Endothelial cell of umbilical vein (primary cell): Measurements from ENCODE around the gene ENAH. TPM values are rescaled to one million over a fixed set of nuclear protein-coding genes. Genes with fewer than 3 reads are reported as not detected.

ENCODE experiments used
- BruUV-seq: library from RNA; stranded (reverse); fragments of 400-500 nt; replicated peaks from 2 replicates; lab custom pipeline; 2021; lab: Mats Ljungman, UMichigan
- CTCF ChIA-PET: fragments of 300-600, 350-600 bp; sonication (Branson Sonifier 250); formaldehyde crosslinking; loops from one replicate; lab custom pipeline; 2021; ENCODE audit warnings: antibody characterized with exemption, inconsistent platforms; lab: Charles Lee
- POLR2A ChIA-PET: fragments of 300-600, 350-600 bp; sonication (Branson Sonifier 250); formaldehyde crosslinking; loops from one replicate; lab custom pipeline; 2021; ENCODE audit warnings: antibody characterized with exemption, inconsistent platforms; lab: Charles Lee
- DNase-seq: peaks from one replicate; pipeline ENCODE4 v3.0.0-alpha.2; 2011; ENCODE audit warnings: low read depth, low spot score
- FAIRE-seq: peaks from 2 replicates; lab custom pipeline; 2011; peaks lifted over from hg19 to GRCh38; lab: Jason Lieb, UNC
- H2AFZ ChIP-seq: 2 replicates; pipeline ENCODE4 v1.6.0; 2012; ENCODE audit warnings: low read depth, low read length, control low read depth, inconsistent platforms
- H3K27ac ChIP-seq: 2 replicates; pipeline ENCODE4 v1.5.1; 2011; ENCODE audit warnings: low read depth, mild to moderate bottlenecking, control low read depth, low read length, moderate library complexity; ENCODE audit not compliant: insufficient read depth
- H3K27me3 ChIP-seq, 2 experiments: 2 replicates each; pipeline versions ENCODE4 v1.6.0 to v1.6.1; 2011; ENCODE audit warnings: low read length in 2 of 2, mixed read lengths in 1 of 2; ENCODE audit not compliant: control insufficient read depth in 2 of 2, insufficient read depth in 2 of 2
- H3K36me3 ChIP-seq, 2 experiments: 2 replicates in 1 of 2; 3 replicates in 1 of 2; pipeline ENCODE4 v1.5.1; 2011; ENCODE audit warnings: low read length in 2 of 2, mild to moderate bottlenecking in 1 of 2, moderate library complexity in 1 of 2; ENCODE audit not compliant: control insufficient read depth in 2 of 2, insufficient read depth in 2 of 2; ENCODE audit errors: extremely low read depth in 1 of 2
- H3K4me1 ChIP-seq: 3 replicates; pipeline ENCODE4 v1.5.1; 2011; ENCODE audit warnings: mild to moderate bottlenecking, low read length; ENCODE audit not compliant: control insufficient read depth, insufficient read depth; ENCODE audit errors: extremely low read depth
- H3K4me2 ChIP-seq: 2 replicates; pipeline ENCODE4 v1.6.1; 2011; ENCODE audit warnings: low read length, control low read depth, mixed read lengths; ENCODE audit not compliant: insufficient read depth
- H3K4me3 ChIP-seq, 3 experiments: fragments of 200-600 bp in 1 of 3; sonication (generic), shearing (Covaris generic) in 1 of 3; replicated peaks in 1 of 3; 2 replicates each; pipeline ENCODE4 v1.5.1; 2011 to 2016; ENCODE audit warnings: control low read depth in 3 of 3, low read length in 3 of 3, mild to moderate bottlenecking in 2 of 3, inconsistent platforms in 1 of 3, low read depth in 1 of 3, moderate library complexity in 1 of 3; ENCODE audit not compliant: insufficient read depth in 1 of 3
- H3K79me2 ChIP-seq: 2 replicates; pipeline ENCODE4 v1.6.0; 2012; ENCODE audit warnings: low read length, inconsistent platforms; ENCODE audit not compliant: control insufficient read depth, insufficient read depth
- H3K9ac ChIP-seq: replicated peaks from 2 replicates; pipeline ENCODE3; 2011; ENCODE audit warnings: low read length, control low read depth; ENCODE audit not compliant: insufficient read depth; ENCODE audit errors: extremely low read depth
- H3K9me1 ChIP-seq: replicated peaks from 3 replicates; pipeline ENCODE4 v1.6.0; 2011; ENCODE audit warnings: mild to moderate bottlenecking, low read length; ENCODE audit not compliant: control insufficient read depth, insufficient read depth; ENCODE audit errors: extremely low read depth
- H3K9me3 ChIP-seq: replicated peaks from 2 replicates; pipeline ENCODE4 v1.5.1; 2012; ENCODE audit warnings: low read length, inconsistent platforms; ENCODE audit not compliant: control insufficient read depth, insufficient read depth
- H4K20me1 ChIP-seq: replicated peaks from 2 replicates; pipeline ENCODE3; 2011; ENCODE audit warnings: mild to moderate bottlenecking, low read length; ENCODE audit not compliant: control insufficient read depth, insufficient read depth; ENCODE audit errors: extremely low read depth
- FOS ChIP-seq: IDR thresholded peaks from 2 replicates; pipeline ENCODE4 v1.6.1; 2011; ENCODE audit warnings: mild to moderate bottlenecking, low read length, moderate library complexity, borderline replicate concordance; ENCODE audit not compliant: insufficient read depth
- dilution Hi-C: fragments of 300-500 bp; cut with MboI; formaldehyde crosslinking; loops from one replicate; pipeline ENCODE4 v1.15.0; 2019; ENCODE audit warnings: low sequenced_read_pairs; ENCODE audit not compliant: extremely low pct_ligation_motif_present
- intact Hi-C: fragments of 100-400 bp; cut with micrococcal nuclease; formaldehyde crosslinking; loops from one replicate; pipeline ENCODE4 v1.10.0; 2022
- polyA plus RNA-seq, 4 experiments: library from polyadenylated mRNA; depleted of rRNA in 3 of 4; stranded (reverse) in 3 of 4; unstranded in 1 of 4; fragments of >200 nt; gene quantifications; 2 replicates each; pipeline versions ENCODE4 v1.2.1 to v1.2.3, GENCODE V29; 2011 to 2012; ENCODE audit warnings: missing spikeins in 1 of 4
- total RNA-seq: library from RNA; stranded (reverse); gene quantifications from 2 replicates; pipeline ENCODE4 v1.2.3, GENCODE V29; 2021
- TF ChIP-seq, protein P1 (sequence below), 2 donors: IDR thresholded peaks; 1 replicate in 1 of 2; 2 replicates in 1 of 2; pipeline ENCODE4 v1.5.1; 2011; ENCODE audit warnings: low read length in 2 of 2, mild to moderate bottlenecking in 2 of 2, moderate library complexity in 2 of 2, control low read depth in 1 of 2, inconsistent platforms in 1 of 2, low read depth in 1 of 2; ENCODE audit not compliant: insufficient read depth in 1 of 2; ENCODE audit errors: extremely low read depth in 1 of 2

ENAH gene
- total and polyA plus RNA-seq, 2 donors (not counting 3 experiments of a cell fraction or from before 2014, with no cell fraction given), result 19.9 to 95.6 TPM

DNA sequence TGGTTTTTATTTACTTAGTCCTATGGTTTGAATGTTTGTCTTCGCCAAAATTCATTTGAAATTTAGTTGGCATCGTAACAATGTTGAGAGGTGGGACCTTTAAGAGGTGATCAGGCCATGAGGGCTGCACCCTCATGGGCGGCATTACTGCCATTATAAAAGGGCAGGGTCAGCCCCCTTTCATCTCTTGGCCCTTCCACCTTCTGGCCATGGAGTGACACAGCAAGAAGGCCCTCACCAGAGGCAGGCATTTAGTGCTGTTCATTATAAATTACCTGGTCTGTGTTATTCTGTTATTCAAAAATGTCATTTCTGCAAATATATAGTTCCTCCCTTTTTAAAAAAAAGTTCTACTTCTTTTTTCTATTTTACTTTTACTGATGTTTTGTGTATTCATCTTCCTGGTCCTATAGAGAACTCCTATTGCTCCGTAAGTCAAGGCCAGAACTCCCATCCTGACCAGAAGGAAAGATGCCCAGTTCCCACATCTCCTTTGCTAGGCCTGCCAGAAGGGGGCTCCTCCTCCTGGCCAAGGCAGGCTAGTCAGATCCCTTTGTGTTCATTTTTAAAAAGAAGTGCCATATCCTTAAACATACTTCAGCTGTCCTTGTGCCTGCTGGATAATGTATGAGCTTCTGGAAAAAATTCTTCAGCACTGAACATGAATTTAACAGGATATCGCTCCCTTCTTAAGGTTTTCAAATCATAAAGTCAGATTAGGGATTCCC, 215.0 kb downstream of the ENAH start:
- no peak overlapping the region for H2AFZ ChIP-seq
- H3K79me2 ChIP-seq, result no peaks in the 10 kb centered on the region
- no peak overlapping the region for H3K9ac ChIP-seq
- intact Hi-C loops, result no loop called here
- H3K4me2 ChIP-seq, result no peak overlapping the region
- TF ChIP-seq, protein P1, sequence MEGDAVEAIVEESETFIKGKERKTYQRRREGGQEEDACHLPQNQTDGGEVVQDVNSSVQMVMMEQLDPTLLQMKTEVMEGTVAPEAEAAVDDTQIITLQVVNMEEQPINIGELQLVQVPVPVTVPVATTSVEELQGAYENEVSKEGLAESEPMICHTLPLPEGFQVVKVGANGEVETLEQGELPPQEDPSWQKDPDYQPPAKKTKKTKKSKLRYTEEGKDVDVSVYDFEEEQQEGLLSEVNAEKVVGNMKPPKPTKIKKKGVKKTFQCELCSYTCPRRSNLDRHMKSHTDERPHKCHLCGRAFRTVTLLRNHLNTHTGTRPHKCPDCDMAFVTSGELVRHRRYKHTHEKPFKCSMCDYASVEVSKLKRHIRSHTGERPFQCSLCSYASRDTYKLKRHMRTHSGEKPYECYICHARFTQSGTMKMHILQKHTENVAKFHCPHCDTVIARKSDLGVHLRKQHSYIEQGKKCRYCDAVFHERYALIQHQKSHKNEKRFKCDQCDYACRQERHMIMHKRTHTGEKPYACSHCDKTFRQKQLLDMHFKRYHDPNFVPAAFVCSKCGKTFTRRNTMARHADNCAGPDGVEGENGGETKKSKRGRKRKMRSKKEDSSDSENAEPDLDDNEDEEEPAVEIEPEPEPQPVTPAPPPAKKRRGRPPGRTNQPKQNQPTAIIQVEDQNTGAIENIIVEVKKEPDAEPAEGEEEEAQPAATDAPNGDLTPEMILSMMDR (IDR thresholded peaks at IDR 0.05; ENCODE audit: extremely low read depth in 1 of 2, insufficient read depth in 1 of 2, low read depth in 1 of 2, low read length in 2 of 2), result peak; percentile 52 to 70
- no peak for TF ChIP-seq FOS
- H3K36me3 ChIP-seq, result no peaks in the 10 kb centered on the region
- dilution Hi-C loops, result no loop called here
- no peaks in the 10 kb centered on the region for H3K9me1 ChIP-seq
- H4K20me1 ChIP-seq, result no peaks in the 10 kb centered on the region
- no TSS peak for BruUV-seq
- no peaks in the 10 kb centered on the region for H3K9me3 ChIP-seq
- POLR2A ChIA-PET, result no interaction called here
- H3K27me3 ChIP-seq, result peaks cover 1 to 2% of the 10 kb centered on the region in 2 experiments
- peak; percentile 63 for DNase-seq
- FAIRE-seq, result peak; percentile 78
- H3K27ac ChIP-seq, result no peak overlapping the region
- H3K4me1 ChIP-seq, result peaks cover 1% of the 10 kb centered on the region
- CTCF ChIA-PET, result no interaction called here
- no peak overlapping the region for H3K4me3 ChIP-seq

Other genes starting within 250 kb of the ENAH start
- 107 and 119 TPM in 2 replicates for gene LBR, start 225.1 kb downstream of the ENAH start, total RNA-seq
- gene LBR, start 225.1 kb downstream of the ENAH start, polyA plus RNA-seq, result 49.9 and 53.9 TPM in 2 replicates
- 283 and 292 TPM in 2 replicates for gene SRP9, start 124.7 kb upstream of the ENAH start, total RNA-seq
- 217 and 384 TPM in 2 replicates for gene SRP9, start 124.7 kb upstream of the ENAH start, polyA plus RNA-seq
- gene EPHX1, start 157.0 kb upstream of the ENAH start, total RNA-seq, result 19.1 and 23.7 TPM in 2 replicates
- gene EPHX1, start 157.0 kb upstream of the ENAH start, polyA plus RNA-seq, result 23.2 and 25.2 TPM in 2 replicates
- gene TMEM63A, start 229.3 kb upstream of the ENAH start, total RNA-seq, result 40.8 and 41.4 TPM in 2 replicates
- gene TMEM63A, start 229.3 kb upstream of the ENAH start, polyA plus RNA-seq, result 28.7 and 32.2 TPM in 2 replicates
- gene LEFTY1, start 236.0 kb upstream of the ENAH start, total RNA-seq, result not detected in 2 replicates
- not detected in 2 replicates for gene LEFTY1, start 236.0 kb upstream of the ENAH start, polyA plus RNA-seq